GM12878 (cell line): ENCODE measurements around the gene CES3. TPM values are rescaled to one million over a fixed set of nuclear protein-coding genes. Genes with fewer than 3 reads are reported as not detected.
A peak's percentile ranks its signal among the peaks of the same experiment; 100 is the strongest.

Experiments
- ATAC-seq: fragments of 200-7000 bp; cut with Tn5 transposase; 3 replicates; pipeline ENCODE4 v1.9.1; 2020; ENCODE audit warnings: mild to moderate bottlenecking, moderate library complexity
- BruUV-seq: library from RNA; stranded (reverse); fragments of 400-500 nt; replicated peaks from 2 replicates; lab custom pipeline; 2021; lab: Mats Ljungman, UMichigan
- CTCF ChIA-PET: fragments of 300-600 bp; sonication (Branson Sonifier 250); formaldehyde crosslinking; extraction: SDS; loops from one replicate; lab custom pipeline; 2021; ENCODE audit warnings: inconsistent platforms; lab: Yijun Ruan, JAX
- POLR2A ChIA-PET: fragments of 350-600 bp; formaldehyde crosslinking; extraction: SDS; loops from one replicate; lab custom pipeline; 2021; ENCODE audit warnings: inconsistent platforms; lab: Charles Lee
- RAD21 ChIA-PET: fragments of 300-600 bp; sonication (Branson Sonifier 250); formaldehyde crosslinking; loops from one replicate; lab custom pipeline; 2023; ENCODE audit warnings: antibody characterized with exemption; ENCODE audit not compliant: unreplicated experiment; lab: Charles Lee
- SMC1A ChIA-PET: fragments of 300-600 bp; sonication (Branson Sonifier 250); formaldehyde crosslinking; loops from one replicate; lab custom pipeline; 2023; ENCODE audit not compliant: unreplicated experiment, uncharacterized antibody; lab: Charles Lee
- DNase-seq: peaks from one replicate; pipeline ENCODE4 v3.0.0-alpha.2; 2011; ENCODE audit warnings: low read depth, low spot score
- FAIRE-seq: peaks from 3 replicates; lab custom pipeline; 2011; peaks lifted over from hg19 to GRCh38; lab: Jason Lieb, UNC
- H2AFZ ChIP-seq: 2 replicates; pipeline ENCODE4 v1.6.0; 2011; ENCODE audit warnings: low read depth, low read length, control low read depth; ENCODE audit not compliant: control insufficient read depth
- H3K27ac ChIP-seq: 2 replicates; pipeline ENCODE4 v1.5.1; 2011; ENCODE audit warnings: control low read depth; ENCODE audit not compliant: control insufficient read depth, insufficient read depth
- H3K27me3 ChIP-seq, 2 experiments: replicated peaks in 1 of 2; 2 replicates each; pipeline versions ENCODE4 v1.6.0 to v1.6.1; 2011; ENCODE audit warnings: low read length in 1 of 2; ENCODE audit not compliant: control insufficient read depth in 2 of 2, insufficient read depth in 2 of 2
- H3K36me3 ChIP-seq, 2 experiments: 2 replicates each; pipeline ENCODE4 v1.5.1; 2011; ENCODE audit warnings: low read length in 1 of 2; ENCODE audit not compliant: control insufficient read depth in 2 of 2, insufficient read depth in 2 of 2
- H3K4me1 ChIP-seq: 2 replicates; pipeline ENCODE4 v1.6.1; 2011; ENCODE audit warnings: mild to moderate bottlenecking, low read length, moderate library complexity, mixed read lengths; ENCODE audit not compliant: control insufficient read depth, insufficient read depth
- H3K4me2 ChIP-seq: 2 replicates; pipeline ENCODE4 v1.6.0; 2011; ENCODE audit warnings: control low read depth; ENCODE audit not compliant: control insufficient read depth, insufficient read depth
- H3K4me3 ChIP-seq: fragments of 200-600 bp; sonication (generic); 2 replicates; pipeline ENCODE4 v1.5.1; 2016
- H3K79me2 ChIP-seq: 2 replicates; pipeline ENCODE4 v1.6.0; 2011; ENCODE audit warnings: low read length; ENCODE audit not compliant: control insufficient read depth, insufficient read depth
- H3K9ac ChIP-seq: 2 replicates; pipeline ENCODE4 v1.8.0; 2011; ENCODE audit warnings: low read length, control low read depth, mixed read lengths; ENCODE audit not compliant: control insufficient read depth, insufficient read depth
- H3K9me3 ChIP-seq: replicated peaks from 3 replicates; pipeline ENCODE4 v1.5.1; 2011; ENCODE audit warnings: mild to moderate bottlenecking, low read length; ENCODE audit not compliant: control insufficient read depth, insufficient read depth
- H4K20me1 ChIP-seq: 2 replicates; pipeline ENCODE4 v1.6.0; 2011; ENCODE audit not compliant: control insufficient read depth, insufficient read depth
- CTCF ChIP-seq, 3 experiments: IDR thresholded peaks in 2 of 3; conservative IDR thresholded peaks in 1 of 3; 2 replicates each; pipeline ENCODE4 v1.5.1; 2011; ENCODE audit warnings: low read depth in 3 of 3, low read length in 3 of 3, mild to moderate bottlenecking in 3 of 3, control low read depth in 2 of 3, moderate library complexity in 2 of 3, inconsistent platforms in 1 of 3, mixed read lengths in 1 of 3; ENCODE audit not compliant: control insufficient read depth in 2 of 3, insufficient read depth in 1 of 3; ENCODE audit errors: extremely low read depth in 1 of 3
- MYB ChIP-seq: fragments of 150-350 bp; IDR thresholded peaks from 2 replicates; pipeline ENCODE4 v1.6.1; 2014; ENCODE audit warnings: mild to moderate bottlenecking, low read depth, low read length, borderline replicate concordance
- WGBS: methylation state at CpG from one replicate; pipeline ENCODE4 v1.1.6; 2016; ENCODE audit warnings: low lambda C conversion rate; ENCODE audit not compliant: insufficient replicate concordance, insufficient coverage; ENCODE audit errors: missing lambda C conversion rate; 5-methylcytosine and 5-hydroxymethylcytosine counted together
- in situ Hi-C: fragments of 300-500 bp; cut with MboI; formaldehyde crosslinking; loops from 9 replicates; pipeline ENCODE4 v1.14.3; 2018; ENCODE audit warnings: mixed read lengths
- intact Hi-C: fragments of 100-400 bp; cut with micrococcal nuclease; formaldehyde crosslinking; loops from one replicate; pipeline ENCODE4 v1.14.2; 2022; ENCODE audit not compliant: unreplicated experiment
- polyA plus RNA-seq, 11 experiments: library from polyadenylated mRNA; depleted of rRNA in 4 of 11; unstranded in 6 of 11; stranded (reverse) in 5 of 11; fragments of >200 nt; fragmentation: Nextera tagmentation in 4 of 11; fragmentation: Illumina TruSeq in 1 of 11; extraction: Ambion mirVana in 4 of 11; extraction: Trizol in 1 of 11; gene quantifications; 1 replicate in 1 of 11; 2 replicates in 10 of 11; pipeline versions ENCODE4 v1.2.1 to v1.2.3, GENCODE V29; 2011 to 2016; ENCODE audit warnings: inconsistent platforms in 2 of 11, missing spikeins in 2 of 11, low read depth in 1 of 11
- total RNA-seq, 4 experiments: library from RNA; depleted of rRNA in 3 of 4; stranded (reverse); fragments of >200 nt in 3 of 4; fragmentation: Illumina TruSeq in 1 of 4; extraction: Trizol in 1 of 4; gene quantifications; 2 replicates each; pipeline versions ENCODE4 v1.2.1 to v1.2.3, GENCODE V29; 2013 to 2021

Gene CES3
- total and polyA plus RNA-seq, 10 of the 15 experiments (the other 5 are each of a cell fraction or from before 2014, with no cell fraction given) = 0.09 to 3.1 (median 0.76) TPM

- Histone ChIP-seq H3K4me2 (no peak overlapping the region), H2AFZ (no peak overlapping the region), H3K4me3 (no peak overlapping the region), H3K79me2 (peaks cover 33% of the 10 kb centered on the region), H3K9ac (no peak overlapping the region), H3K27me3 (no peaks in the 10 kb centered on the region), H3K36me3 (peaks cover 2 to 3% of the 10 kb centered on the region in 2 experiments), H3K27ac (no peak overlapping the region), H3K9me3 (no peaks in the 10 kb centered on the region), H4K20me1 (no peaks in the 10 kb centered on the region), H3K4me1 (peaks cover 7% of the 10 kb centered on the region)
- ChIA-PET SMC1A (no interaction called here), POLR2A (interaction anchor here (0.7 kb wide), 1 partner anchor 9 kb away, joined by 3 read pairs; no protein-coding TSS in a partner anchor), CTCF (interaction anchor here (2.1 kb wide), 1 partner anchor 42 kb away, joined by 6 read pairs; no protein-coding TSS in a partner anchor), RAD21 (no interaction called here)
- ATAC-seq = no peak
- no peak for FAIRE-seq
- BruUV-seq = no TSS peak
- TF ChIP-seq CTCF (IDR thresholded peaks at IDR 0.05 in 2 of 3, conservative IDR thresholded peaks at IDR 0.05 in 1 of 3; ENCODE audit: control insufficient read depth in 2 of 3, extremely low read depth in 1 of 3, insufficient read depth in 1 of 3, low read depth in 3 of 3, low read length in 3 of 3) (peak in 1 of 3 experiments; percentile 1; a peak in 1 of 6 replicates), MYB (no peak)
- intact Hi-C loops (no loop called here), in situ Hi-C loops (loop anchor here (10.0 kb wide), 1 partner anchor 58 kb away; no protein-coding TSS in a partner anchor)
- DNase-seq = no peak
- WGBS = 57% methylated on average over 4 of the region's 4 CpGs
These were observed 24.0 kb upstream of the CES3 start for GRCh38 chr16:66936889-66937554.
